Vagina (tissue), 2 donors: ENCODE data around the gene COA1.

Source experiments
- CTCF ChIP-seq, 3 experiments: fragments of 450-650 bp in 2 of 3; fragments of 200-600 bp in 1 of 3; sonication (generic) in 1 of 3; IDR thresholded peaks; one replicate each; pipeline ENCODE4 v1.5.1; 2017 to 2019; ENCODE audit warnings: antibody characterized with exemption in 3 of 3, mild to moderate bottlenecking in 2 of 3, moderate library complexity in 2 of 3
- POLR2A ChIP-seq, 2 donors: fragments of 450-650 bp; IDR thresholded peaks; one replicate each; pipeline ENCODE4 v1.6.1; 2017; ENCODE audit warnings: antibody characterized with exemption in 2 of 2, mild to moderate bottlenecking in 2 of 2, moderate library complexity in 2 of 2
- POLR2AphosphoS5 ChIP-seq, 2 donors: sonication (generic); formaldehyde crosslinking; IDR thresholded peaks; one replicate each; pipeline ENCODE4 v1.9.0; 2017; ENCODE audit warnings: antibody characterized with exemption in 2 of 2, mild to moderate bottlenecking in 2 of 2, low read depth in 1 of 2; ENCODE audit not compliant: insufficient read depth in 1 of 2

- TF ChIP-seq POLR2AphosphoS5 (IDR thresholded peaks at IDR 0.05; ENCODE audit: insufficient read depth in 1 of 2, low read depth in 1 of 2) (no peak), POLR2A (IDR thresholded peaks at IDR 0.05) (no peak), CTCF (IDR thresholded peaks at IDR 0.05) (no peak)
Observed at GRCh38 chr7:43602256-43602655, 127.1 kb downstream of the COA1 start.
